Prostate gland (tissue), 2 donors: ENCODE data around the gene MYZAP.

Source experiments
- POLR2A ChIP-seq: fragments of 450-650 bp; IDR thresholded peaks from one replicate; pipeline ENCODE4 v1.6.1; 2016; ENCODE audit warnings: antibody characterized with exemption, mild to moderate bottlenecking
- POLR2AphosphoS5 ChIP-seq: sonication (generic); formaldehyde crosslinking; IDR thresholded peaks from one replicate; pipeline ENCODE4 v1.6.1; 2017; ENCODE audit warnings: antibody characterized with exemption
- TF ChIP-seq, protein P1 (sequence below), 4 experiments: fragments of 200-600 bp in 2 of 4; fragments of 450-650 bp in 2 of 4; sonication (generic) in 2 of 4; IDR thresholded peaks; 1 replicate in 3 of 4; 2 replicates in 1 of 4; pipeline ENCODE4 v1.5.1; 2016 to 2019; ENCODE audit warnings: antibody characterized with exemption in 4 of 4, mild to moderate bottlenecking in 2 of 4, moderate library complexity in 2 of 4

DNA sequence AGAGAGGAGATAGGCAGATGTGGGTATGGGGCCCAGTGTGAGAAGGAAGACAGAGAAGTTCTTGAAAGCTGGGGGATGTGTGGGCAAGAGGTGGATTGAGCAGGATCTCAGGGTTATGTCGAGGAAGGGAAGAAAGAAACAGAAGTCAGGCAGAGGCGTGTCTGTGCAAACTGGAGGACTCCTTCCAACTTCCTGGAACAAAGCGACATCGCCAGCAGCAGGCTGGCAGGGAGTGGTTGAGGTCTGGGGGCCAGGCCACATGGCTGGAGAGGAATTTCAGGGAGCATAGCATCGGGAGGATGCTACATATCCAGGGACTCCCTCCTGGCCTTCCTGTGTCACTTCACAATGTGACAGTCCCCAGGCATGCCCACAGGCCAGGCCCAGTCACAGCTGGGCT, 42.9 kb upstream of the MYZAP start:
- TF ChIP-seq, protein P1, sequence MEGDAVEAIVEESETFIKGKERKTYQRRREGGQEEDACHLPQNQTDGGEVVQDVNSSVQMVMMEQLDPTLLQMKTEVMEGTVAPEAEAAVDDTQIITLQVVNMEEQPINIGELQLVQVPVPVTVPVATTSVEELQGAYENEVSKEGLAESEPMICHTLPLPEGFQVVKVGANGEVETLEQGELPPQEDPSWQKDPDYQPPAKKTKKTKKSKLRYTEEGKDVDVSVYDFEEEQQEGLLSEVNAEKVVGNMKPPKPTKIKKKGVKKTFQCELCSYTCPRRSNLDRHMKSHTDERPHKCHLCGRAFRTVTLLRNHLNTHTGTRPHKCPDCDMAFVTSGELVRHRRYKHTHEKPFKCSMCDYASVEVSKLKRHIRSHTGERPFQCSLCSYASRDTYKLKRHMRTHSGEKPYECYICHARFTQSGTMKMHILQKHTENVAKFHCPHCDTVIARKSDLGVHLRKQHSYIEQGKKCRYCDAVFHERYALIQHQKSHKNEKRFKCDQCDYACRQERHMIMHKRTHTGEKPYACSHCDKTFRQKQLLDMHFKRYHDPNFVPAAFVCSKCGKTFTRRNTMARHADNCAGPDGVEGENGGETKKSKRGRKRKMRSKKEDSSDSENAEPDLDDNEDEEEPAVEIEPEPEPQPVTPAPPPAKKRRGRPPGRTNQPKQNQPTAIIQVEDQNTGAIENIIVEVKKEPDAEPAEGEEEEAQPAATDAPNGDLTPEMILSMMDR (IDR thresholded peaks at IDR 0.05) = no peak
- TF ChIP-seq POLR2AphosphoS5 (peak; percentile 32), POLR2A (no peak)
